Stimulated activated CD8-positive, alpha-beta memory T cell treated with anti-CD3 and anti-CD28 coated beads, Interleukin-12 subunit alpha, Interleukin-12 subunit beta, amount 100 ng/mL, for 24 hours (primary cell): ENCODE results near the gene FARS2.

Experiments
- DNase-seq: peaks from one replicate; pipeline ENCODE4 v3.0.0-alpha.2; 2020; ENCODE audit errors: extremely low read depth

The FARS2 gene

DNA sequence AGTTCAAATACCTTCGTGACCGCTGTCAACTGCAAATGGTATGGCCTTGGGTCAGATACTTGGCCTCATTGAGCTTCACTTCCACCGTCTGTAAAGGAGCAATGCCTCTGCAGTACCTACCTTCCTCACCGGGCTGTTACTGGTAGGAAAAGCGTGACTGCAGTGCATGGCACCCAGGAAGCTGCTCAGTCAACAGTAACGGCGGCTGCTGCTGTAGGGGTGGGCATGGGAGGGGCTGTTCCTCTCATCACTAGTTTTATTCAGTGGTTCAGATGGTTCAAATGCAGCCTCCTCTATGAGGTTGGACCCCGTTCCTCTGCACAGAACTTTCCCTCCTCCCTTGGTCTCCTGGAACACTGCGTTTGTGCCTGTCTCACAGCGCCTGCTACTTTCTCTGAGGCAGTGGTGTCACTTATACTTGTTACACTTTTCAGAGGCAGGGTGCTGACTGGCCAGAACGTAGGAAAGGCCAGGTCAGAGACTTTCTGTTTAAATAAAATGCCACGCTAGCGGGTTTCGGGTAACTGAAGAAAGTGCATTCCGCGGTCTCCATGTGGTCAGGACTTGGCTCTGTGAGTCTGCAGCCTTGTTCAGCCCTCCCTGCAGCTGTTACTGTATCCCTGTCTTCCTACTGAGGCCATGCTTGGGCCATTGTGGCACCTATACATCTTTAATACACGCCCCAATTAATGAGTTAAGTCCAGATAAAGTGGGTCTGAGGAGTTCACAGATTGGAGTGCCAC is 465.8 kb downstream of the FARS2 start:
- no peak for DNase-seq

- no peak for DNase-seq
Measured at GRCh38 chr6:5728351-5729079, 467.2 kb downstream of the FARS2 start.

- DNase-seq: no peak
Measured at GRCh38 chr6:5729080-5729434, 467.7 kb downstream of the FARS2 start.

- DNase-seq: no peak
Measured at GRCh38 chr6:5729813-5730517, 468.7 kb downstream of the FARS2 start.

GRCh38 chr6:5730585-5731263 is 469.4 kb downstream of the FARS2 start:
- no peak for DNase-seq

- no peak for DNase-seq
Measured at GRCh38 chr6:5731435-5731834, 470.1 kb downstream of the FARS2 start.

GRCh38 chr6:5732496-5732895 is 471.2 kb downstream of the FARS2 start:
- DNase-seq: no peak

DNA sequence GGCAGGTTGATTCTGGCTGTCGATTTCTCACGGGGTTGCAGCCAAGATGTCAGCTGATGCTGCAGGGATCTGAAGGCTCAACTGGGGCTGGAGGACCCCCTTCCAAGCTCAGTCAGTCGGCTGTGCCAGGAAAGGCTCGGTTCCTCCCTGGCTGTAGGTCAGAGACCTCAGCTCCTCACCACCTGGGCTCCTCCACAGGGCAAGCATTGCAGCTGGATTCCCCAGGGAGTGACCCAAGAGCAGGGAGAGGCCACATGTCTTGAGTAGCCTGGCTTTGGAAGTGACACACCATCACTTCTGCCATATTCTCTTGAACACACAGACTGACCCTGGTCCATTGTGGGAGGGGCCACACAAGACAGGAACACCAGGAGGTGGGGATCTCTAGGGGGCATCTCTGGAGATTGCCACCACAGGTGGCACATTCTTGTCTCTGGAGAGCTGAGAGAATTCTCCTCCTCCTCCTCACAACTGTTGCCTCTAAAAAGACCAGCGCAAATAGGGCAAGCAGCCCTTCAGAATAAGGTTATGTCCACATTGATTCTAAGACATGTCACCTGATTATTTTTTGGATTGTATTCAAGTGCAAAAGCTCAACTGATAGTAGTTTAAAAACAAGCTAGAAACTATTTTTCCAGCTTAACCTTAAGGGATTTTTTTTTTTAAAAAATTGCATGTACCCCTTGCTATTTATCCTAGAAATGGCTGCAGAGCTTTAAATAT is 474.9 kb downstream of the FARS2 start:
- DNase-seq: no peak

DNA sequence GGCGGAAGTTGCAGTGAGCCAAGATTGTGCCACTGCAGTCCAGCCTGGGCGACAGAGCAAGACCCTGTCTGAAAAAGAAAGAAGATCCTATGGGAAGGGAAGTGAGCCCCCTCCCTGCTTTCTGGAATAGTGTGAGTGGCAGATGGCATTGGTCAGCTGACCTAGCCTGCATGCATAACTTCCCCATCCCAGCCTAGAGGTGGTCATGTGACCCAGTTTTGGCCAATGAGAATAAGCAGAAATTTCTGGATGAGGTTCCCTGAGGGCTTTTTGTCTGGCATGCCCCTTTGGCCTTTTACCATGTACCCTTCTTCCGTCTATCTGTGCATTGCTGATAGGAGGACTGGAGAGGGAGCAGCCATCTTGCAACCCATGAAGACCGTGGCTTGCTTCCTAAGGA is 476.1 kb downstream of the FARS2 start:
- DNase-seq: no peak

DNA sequence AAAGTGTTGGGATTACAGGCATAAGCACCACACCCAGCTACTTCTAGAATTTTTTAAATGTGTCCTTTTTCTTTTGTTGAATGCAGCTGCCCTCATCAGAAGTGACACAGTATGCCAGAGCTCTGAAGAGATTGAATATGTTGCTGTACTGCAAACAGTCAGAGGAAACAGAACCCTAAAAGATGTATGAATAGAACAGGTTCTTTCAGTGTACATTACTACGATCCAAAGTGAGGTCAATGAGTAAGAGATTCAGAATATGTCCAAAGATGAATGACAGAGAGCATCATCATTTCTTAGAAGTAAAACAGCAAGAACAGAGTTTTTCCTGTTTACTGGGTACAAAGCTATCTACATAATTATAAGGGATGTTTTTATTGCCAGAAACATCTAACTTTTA is 476.9 kb downstream of the FARS2 start:
- no peak for DNase-seq

DNA sequence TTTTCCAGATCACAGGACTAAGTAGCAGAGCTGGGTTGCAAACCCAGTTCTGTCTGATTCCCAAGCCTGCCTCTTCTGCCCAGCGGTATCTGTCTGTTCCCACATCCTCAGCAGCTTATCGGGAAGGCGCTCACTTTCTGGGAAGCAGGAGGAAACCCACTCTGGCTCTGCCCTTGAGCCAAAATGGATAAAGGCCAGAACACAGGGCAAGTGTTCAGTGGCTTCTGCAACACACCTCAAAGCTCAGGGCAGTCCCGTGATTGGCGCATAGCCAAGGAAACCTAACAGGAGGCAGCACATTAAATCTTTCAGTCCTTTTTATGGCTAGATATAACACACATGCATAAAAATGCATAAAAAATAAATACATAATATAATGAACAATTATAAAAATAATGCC is 483.2 kb downstream of the FARS2 start:
- DNase-seq: no peak

DNA sequence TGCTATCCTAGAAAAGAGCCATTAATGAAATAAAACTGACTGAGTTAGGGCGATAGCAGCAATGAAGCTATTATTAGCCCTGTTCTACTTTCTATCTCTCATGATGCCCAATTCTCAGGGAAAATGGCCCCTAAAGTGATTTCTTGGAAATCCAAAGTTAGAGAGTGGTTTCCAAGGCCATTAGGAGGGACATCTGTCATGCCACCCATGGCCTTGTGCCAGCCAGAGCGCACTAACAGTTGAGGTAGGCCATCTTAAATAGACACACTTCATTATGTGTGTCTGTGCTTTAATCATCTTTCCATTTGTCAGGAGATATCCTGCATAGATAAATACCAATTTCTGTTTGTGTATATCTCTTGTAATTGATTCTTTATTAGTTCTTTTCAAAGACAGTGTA is 483.8 kb downstream of the FARS2 start:
- no peak for DNase-seq

- DNase-seq: no peak
Measured at GRCh38 chr6:5746053-5746758, 484.9 kb downstream of the FARS2 start.

GRCh38 chr6:5746759-5747130 is 485.4 kb downstream of the FARS2 start:
- no peak for DNase-seq

DNA sequence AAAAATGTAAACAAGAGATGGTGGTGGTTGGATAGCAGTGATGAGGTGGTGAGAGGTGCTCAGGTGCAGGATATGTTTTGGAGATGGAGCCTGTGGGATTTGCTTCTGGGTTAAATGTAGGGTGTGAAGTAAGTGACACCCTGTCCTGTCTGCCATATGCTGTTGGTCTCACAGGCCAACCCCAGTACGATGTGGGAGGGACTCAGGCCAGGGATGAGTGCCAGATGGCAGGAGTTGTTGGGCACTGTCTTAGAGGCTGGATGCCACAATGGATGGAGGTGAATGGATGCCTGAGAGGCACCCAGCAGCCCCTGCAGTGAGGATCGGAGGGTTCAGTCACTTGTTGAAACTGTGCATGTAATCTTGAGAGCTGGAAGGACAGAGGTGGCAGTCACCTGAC is 486.1 kb downstream of the FARS2 start:
- DNase-seq: no peak

DNA sequence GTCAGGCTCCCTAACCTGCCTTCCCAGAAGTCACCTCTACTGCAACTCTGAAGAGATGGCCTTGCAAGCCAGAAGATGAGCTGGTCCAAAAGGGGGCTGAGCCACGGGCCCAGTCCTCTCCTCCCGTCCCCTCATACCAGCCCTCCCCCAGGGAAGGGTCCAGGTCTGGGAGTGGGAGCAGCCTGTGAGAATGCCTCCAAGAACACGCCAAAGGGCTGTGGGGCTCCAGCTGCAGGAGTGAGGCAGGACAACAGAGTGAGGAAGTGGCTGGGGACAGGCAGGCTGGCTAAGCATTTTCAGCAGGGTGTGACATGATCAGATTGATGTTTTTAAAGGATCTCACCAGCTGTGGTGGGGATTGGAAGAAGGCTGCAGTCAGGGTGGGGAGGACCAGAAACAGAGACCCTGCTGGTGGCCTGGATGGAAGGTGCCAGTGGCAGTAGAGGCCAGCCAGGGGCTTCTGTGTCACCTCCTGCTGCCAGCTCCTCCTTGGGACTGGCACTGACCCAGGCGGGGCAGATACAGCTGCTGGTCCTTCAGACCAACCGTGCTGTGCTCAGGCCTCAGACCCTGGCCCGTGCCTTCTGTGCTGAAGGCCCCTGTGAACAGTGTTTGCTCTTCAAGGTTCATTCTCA is 487.8 kb downstream of the FARS2 start:
- no peak for DNase-seq

DNA sequence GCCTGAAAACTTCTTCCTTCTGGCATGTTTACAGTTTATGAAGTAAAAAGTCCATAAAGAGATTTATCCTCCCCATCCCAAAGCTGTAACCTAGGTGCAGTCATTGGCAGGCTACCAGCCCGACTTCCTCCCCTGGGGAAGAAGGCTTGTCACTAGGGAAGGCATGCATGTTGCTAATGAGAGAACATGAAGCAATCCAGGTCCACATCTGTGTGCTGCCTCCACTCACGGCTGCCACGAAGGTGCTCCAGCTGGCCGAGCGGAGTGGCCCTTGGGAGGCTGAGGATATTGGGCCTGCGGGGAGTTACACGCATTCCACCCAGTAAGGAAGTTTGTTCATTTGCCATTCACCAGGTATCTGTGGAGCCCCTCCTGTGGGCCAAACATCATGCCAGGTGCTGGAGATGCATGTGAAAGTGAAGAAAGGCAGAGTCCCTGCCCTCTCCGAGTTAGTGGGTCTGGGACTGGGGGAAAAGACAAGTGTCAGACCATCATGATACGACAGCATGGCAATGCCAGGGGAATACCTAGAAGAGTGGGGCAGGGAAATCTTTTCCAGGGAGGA is 488.4 kb downstream of the FARS2 start:
- DNase-seq: no peak

DNA sequence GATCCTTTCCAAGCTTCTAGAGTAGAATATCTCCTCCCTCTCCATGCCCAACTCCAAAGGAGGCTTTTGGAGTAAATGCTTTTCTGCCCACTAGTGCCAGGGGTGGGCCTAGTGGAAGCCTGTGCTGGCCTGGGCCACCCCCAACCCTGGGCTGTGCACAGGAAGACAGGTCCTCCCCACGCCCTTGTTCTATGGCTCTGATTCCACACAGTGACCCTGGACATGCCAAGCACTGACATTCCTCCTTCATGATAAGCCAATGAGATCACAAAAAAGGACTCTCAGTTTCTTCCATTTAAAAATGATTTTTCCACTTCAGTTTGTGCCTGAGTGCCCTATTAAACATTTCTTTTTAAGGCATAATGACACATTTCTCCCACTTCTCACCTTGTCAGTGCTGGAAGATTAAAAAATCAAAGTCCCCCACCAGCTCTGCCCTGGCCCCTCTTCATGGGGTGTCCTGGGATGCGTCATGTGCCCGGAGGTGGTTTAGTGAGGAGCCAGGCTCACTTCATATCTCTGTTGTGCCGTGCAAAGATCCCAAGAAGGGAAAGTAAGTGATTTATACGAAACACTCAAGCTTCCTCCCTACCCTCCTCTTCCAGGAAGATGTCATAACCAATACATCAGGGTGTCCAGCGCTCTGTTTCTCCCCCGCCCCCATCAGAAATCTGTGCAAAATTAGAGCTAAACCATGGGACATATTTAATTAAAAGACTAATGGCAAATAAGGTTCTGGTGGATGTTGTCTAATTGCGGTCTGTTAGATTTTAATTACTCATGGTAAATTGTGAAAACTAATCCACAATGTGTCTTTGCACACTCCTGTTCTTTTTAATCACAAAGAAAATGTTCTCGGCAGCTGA is 490.4 kb downstream of the FARS2 start:
- DNase-seq: no peak

DNA sequence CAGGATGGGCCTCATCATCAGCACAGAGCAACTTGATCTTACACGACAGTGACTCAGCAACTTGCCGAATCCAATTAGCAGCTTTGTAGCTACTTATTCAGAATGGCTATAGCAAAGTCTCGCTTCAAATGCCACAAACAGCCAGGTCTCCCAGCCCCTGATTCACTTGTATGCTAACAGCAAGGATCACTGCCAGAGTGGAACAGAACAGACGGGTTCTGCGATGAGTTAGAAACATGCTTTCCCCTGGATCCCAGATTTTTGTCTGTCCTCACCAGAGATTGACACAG is 491.0 kb downstream of the FARS2 start:
- no peak for DNase-seq

DNA sequence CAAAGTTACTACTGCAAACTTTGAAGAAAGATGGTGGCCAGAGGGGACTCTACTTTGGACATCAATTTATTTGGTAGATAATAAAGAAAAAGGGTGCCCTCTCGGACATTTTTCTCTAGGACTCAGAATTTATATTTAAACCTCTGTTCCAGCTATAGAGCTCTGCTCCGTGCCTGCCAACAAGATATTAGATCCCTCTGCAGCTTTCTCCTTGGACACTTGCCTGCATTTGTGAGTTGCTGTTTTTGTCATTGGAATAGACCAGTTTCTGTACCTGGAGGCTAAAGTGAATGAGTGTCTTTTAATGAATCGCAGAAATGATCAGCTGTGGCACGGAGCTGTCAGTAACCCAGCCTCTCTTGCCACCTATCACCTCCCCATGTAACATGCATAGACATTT is 491.9 kb downstream of the FARS2 start:
- no peak for DNase-seq
